Epithelial cell of proximal tubule (primary cell): ENCODE results near the gene FUT8. TPM values are rescaled to one million over a fixed set of nuclear protein-coding genes. Genes with fewer than 3 reads are reported as not detected.

Source experiments
- DNase-seq: peaks from one replicate; pipeline ENCODE4 v3.0.0-alpha.2; 2011; ENCODE audit warnings: low read depth
- H3K4me3 ChIP-seq: 2 replicates; pipeline ENCODE4 v1.5.1; 2011; ENCODE audit warnings: low read depth, mild to moderate bottlenecking, low read length
- total RNA-seq: library from RNA; depleted of rRNA; stranded (reverse); fragments of >200 nt; gene quantifications from 2 replicates; pipeline ENCODE4 v1.2.3, GENCODE V29; 2015
- TF ChIP-seq, protein P1 (sequence below): conservative IDR thresholded peaks from 2 replicates; pipeline ENCODE4 v1.5.1; 2012; ENCODE audit warnings: low read depth, mild to moderate bottlenecking, low read length

FUT8 gene
- total RNA-seq, 1 donor from 2014 or later, result 66.4 TPM

DNA sequence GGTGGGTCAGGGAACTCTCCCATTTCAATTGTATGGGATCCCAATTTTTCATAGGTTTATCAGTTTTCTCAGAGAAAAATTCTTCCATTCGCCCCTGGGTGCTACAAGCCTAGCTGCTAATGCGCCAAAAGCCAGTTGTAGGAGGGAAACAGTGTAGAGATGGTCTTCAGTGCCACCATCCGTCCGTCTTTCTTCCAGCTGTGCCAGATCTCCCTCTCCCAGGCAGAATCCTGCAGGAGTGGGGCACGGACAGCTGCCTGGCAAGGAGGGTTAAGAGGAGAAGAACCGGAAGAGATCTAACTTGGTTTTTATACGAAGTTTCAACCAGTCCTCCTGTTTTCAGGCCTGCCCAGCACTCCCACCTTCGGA is 38.9 kb upstream of the FUT8 start:
- DNase-seq, result no peak
- H3K4me3 ChIP-seq, result no peak overlapping the region
- TF ChIP-seq, protein P1, sequence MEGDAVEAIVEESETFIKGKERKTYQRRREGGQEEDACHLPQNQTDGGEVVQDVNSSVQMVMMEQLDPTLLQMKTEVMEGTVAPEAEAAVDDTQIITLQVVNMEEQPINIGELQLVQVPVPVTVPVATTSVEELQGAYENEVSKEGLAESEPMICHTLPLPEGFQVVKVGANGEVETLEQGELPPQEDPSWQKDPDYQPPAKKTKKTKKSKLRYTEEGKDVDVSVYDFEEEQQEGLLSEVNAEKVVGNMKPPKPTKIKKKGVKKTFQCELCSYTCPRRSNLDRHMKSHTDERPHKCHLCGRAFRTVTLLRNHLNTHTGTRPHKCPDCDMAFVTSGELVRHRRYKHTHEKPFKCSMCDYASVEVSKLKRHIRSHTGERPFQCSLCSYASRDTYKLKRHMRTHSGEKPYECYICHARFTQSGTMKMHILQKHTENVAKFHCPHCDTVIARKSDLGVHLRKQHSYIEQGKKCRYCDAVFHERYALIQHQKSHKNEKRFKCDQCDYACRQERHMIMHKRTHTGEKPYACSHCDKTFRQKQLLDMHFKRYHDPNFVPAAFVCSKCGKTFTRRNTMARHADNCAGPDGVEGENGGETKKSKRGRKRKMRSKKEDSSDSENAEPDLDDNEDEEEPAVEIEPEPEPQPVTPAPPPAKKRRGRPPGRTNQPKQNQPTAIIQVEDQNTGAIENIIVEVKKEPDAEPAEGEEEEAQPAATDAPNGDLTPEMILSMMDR, result peak; percentile 43

DNA sequence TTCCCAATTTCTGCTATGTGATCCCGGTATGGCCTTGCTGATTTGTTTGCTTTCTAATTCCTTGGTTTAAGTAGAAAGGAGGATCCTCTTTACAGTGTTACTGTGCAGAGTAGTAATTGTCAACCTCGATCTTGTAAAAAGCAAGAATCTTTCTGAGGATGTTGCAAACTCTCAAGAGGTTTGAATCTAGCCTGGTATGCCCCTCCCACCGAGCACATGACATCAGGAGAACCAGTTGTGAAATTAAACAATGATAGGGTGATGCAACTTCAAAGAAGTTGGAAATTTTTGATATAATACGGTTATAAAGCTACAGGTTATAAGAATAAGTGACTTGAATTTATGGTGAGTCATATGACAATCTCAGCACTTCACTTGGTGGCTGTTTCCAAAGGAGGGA is 35.0 kb upstream of the FUT8 start:
- H3K4me3 ChIP-seq, result no peak overlapping the region
- no peak for DNase-seq
- TF ChIP-seq, protein P1, result no peak

DNA sequence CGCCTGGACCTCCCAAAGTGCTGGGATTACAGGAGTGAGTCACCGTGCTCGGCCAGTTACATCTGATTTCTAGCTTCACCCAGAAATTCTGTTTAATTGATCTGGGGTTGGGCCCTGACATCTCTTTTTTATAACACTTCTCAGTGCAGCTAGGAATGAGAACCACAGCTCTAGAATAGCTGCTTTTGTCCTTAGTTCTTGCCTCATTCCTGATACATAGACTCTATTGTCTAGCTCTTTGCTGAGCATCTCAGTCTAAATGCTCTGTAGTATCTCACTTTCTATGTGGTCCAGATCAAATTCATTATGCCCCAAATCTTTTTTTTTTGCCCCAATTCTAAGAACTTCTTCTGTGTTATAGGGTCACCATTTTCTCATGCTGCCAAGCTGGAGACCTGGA is 29.9 kb upstream of the FUT8 start:
- TF ChIP-seq, protein P1, result no peak
- no peak overlapping the region for H3K4me3 ChIP-seq
- DNase-seq, result no peak

DNA sequence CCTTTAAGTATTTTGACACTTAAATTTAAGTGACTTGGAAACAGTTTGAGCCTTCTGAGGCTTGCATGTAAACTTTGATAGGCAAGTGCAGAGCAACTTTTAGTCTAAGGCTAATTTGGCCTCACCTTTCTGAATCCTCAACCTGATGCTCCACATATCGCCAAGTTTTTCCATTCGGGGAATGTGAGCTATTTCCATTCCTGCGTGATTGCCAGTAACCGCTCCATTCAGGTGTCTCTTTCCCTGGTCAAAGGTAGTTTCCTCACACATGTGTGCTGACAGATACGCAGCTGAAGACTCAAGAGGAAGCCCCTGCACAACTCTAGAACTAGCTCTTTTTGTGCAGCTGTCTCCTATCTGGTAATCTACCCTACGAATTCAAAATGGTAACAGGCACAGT is 25.4 kb upstream of the FUT8 start:
- TF ChIP-seq, protein P1, result no peak

DNA sequence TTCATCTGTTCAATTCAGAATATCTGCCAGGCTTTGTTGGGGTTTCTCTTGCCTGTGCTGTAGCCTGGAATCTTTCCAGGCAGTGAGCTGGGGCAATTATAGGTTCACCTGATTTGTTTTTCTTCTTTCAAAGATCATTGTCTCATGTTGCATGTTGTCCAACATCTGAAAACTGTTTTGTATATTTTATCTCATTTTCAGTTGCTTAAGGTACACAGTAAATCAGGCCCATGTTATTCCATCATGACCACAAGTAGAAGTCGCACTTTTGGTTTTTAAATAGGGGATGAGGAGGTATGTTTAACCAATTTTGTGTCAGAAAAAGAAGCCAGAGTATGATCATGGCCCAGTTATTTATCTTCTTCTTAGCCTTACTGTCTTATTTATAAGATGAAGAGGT is 24.9 kb upstream of the FUT8 start:
- H3K4me3 ChIP-seq, result no peak overlapping the region
- DNase-seq, result no peak
- TF ChIP-seq, protein P1, result no peak

More for the DNA sequence above, 25.4 kb upstream of the FUT8 start:
- no peak overlapping the region for H3K4me3 ChIP-seq
- no peak for DNase-seq

DNA sequence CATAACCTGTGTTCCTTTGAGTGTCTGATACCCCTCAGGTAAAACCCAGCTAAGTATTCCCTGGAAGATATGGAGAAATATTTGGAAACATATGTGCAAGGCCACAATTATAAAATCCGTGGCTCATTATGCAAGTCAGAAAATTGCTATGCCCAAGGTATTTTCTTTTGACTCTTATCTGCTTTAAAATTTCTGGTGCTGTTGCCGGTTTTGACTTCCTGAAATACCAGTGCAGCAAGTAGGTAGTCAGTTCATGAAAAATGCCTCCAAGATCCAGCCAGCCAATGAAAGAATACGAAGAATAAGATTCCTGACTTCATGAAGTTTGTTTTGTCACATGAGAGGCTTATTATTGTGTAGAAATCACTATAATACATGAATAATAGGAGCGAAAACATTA is 20.2 kb upstream of the FUT8 start:
- TF ChIP-seq, protein P1, result no peak

DNA sequence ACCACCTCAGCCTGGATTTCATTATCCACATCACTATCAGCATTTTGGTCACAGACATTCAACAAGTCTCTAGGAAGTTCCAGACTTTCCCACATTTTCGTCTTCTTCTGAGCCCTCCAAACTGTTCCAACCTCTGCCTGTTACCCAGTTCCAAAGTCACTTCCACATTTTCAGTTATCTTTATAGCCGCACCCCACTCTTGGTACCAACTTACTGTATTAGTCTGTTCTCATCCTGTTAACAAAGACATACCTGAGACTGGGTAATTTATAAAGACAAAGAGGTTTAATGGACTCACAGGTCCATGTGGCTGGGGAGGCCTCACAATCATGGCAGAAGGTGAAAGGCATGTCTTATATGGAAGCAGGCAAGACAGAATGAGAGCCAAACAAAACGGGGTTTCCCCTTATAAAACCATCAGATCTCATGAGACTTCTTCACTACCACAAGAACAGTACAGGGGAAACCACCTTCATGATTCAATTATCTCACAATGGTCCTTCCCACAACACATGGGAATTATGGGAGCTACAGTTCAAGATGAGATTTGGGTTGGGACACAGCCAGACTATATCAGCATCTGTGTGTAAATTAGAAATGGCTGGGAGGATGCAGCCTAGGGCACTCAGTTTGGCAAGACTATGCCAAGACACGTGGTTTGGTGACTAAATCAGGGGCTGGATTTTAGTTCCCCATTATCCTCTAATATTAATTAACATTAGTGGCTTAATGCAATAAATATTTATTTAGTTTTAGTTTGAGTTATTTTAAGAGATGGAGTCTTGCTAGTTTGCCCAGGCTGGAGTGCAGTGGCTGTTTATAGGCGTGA is 16.2 kb upstream of the FUT8 start:
- DNase-seq, result no peak
- no peak overlapping the region for H3K4me3 ChIP-seq
- TF ChIP-seq, protein P1, result no peak

More for the DNA sequence above, 20.2 kb upstream of the FUT8 start:
- DNase-seq, result no peak
- no peak overlapping the region for H3K4me3 ChIP-seq
